Measurements from ENCODE around the gene SCAMP1. TPM values are rescaled to one million over a fixed set of nuclear protein-coding genes. Genes with fewer than 3 reads are reported as not detected.

The SCAMP1 gene
- total RNA-seq, 1 experiment from 2014 or later = 36.0 TPM

GRCh38 chr5:78416677-78417425, 56.4 kb downstream of the SCAMP1 start:
- Mint-ChIP-seq H3K9me3 (no peaks in the 10 kb centered on the region), H3K27me3 (ENCODE audit: low read depth) (no peaks in the 10 kb centered on the region), H3K4me1 (peaks cover 0 to 13% of the 10 kb centered on the region in 2 experiments; a peak in 3 of 4 replicates), H3K4me3 (no peak overlapping the region), H3K36me3 (ENCODE audit: insufficient read depth in 1 of 3, low read depth in 3 of 3) (peaks cover 0 to 4% (median 3%) of the 10 kb centered on the region in 3 experiments; a peak in 3 of 7 replicates), H3K27ac (peak overlapping the region in 1 of 3 experiments; percentile 25; a peak in 2 of 7 replicates)
- Histone ChIP-seq H3K79me1 (ENCODE audit: insufficient read depth, low read depth, low read length, poor library complexity, severe bottlenecking) (peaks cover 6% of the 10 kb centered on the region), H3K56ac (ENCODE audit: insufficient read length, low read depth, low read length) (no peak overlapping the region), H3K23ac (ENCODE audit: insufficient read length, low read depth, low read length) (no peak overlapping the region), H4K91ac (ENCODE audit: insufficient read length, low read depth, low read length) (no peak overlapping the region), H3K4me2 (ENCODE audit: insufficient read depth, insufficient read length, low read length) (no peak overlapping the region), H3K27ac (ENCODE audit: insufficient read length, low read depth, low read length) (no peak overlapping the region), H2BK15ac (ENCODE audit: low read depth, low read length) (no peak overlapping the region), H3K27me3 (ENCODE audit: insufficient read depth, low read length) (no peaks in the 10 kb centered on the region), H3K9me3 (ENCODE audit: control insufficient read depth, low read depth, low read length) (no peaks in the 10 kb centered on the region), H3K23me2 (ENCODE audit: insufficient read length, low read depth, low read length, poor library complexity, severe bottlenecking) (no peaks in the 10 kb centered on the region), H2BK120ac (ENCODE audit: low read depth, low read length, poor library complexity, severe bottlenecking) (no peak overlapping the region), H4K20me1 (ENCODE audit: control insufficient read depth, insufficient read depth, insufficient read length) (no peaks in the 10 kb centered on the region), H3T11ph (ENCODE audit: low read length) (no peak overlapping the region), H3K18ac (ENCODE audit: insufficient read length, low read depth, low read length) (no peak overlapping the region), H2BK12ac (ENCODE audit: insufficient read length, low read depth, low read length) (no peak overlapping the region), H2BK20ac (ENCODE audit: low read depth, low read length, poor library complexity, severe bottlenecking) (no peak overlapping the region), H3K79me2 (ENCODE audit: insufficient read depth, low read length) (no peaks in the 10 kb centered on the region; the same call in 1 of the 2 replicates), H2BK5ac (ENCODE audit: insufficient read length, low read length) (no peak overlapping the region), H3K9ac (ENCODE audit: extremely low read depth, insufficient read length, low read length) (no peak overlapping the region), H3K4me1 (ENCODE audit: insufficient read depth, low read length) (no peaks in the 10 kb centered on the region), H2AK5ac (ENCODE audit: insufficient read length, low read length) (no peak overlapping the region), H3K14ac (ENCODE audit: insufficient read depth, low read length) (no peak overlapping the region), H4K8ac (replicated peaks; ENCODE audit: insufficient read length, low read depth, low read length) (no peak overlapping the region), H4K5ac (ENCODE audit: insufficient read length, low read depth, low read length) (no peak overlapping the region), H2AFZ (ENCODE audit: low read length) (no peak overlapping the region), H3K4ac (ENCODE audit: low read depth, low read length) (no peak overlapping the region)
- TF ChIP-seq, protein P1, sequence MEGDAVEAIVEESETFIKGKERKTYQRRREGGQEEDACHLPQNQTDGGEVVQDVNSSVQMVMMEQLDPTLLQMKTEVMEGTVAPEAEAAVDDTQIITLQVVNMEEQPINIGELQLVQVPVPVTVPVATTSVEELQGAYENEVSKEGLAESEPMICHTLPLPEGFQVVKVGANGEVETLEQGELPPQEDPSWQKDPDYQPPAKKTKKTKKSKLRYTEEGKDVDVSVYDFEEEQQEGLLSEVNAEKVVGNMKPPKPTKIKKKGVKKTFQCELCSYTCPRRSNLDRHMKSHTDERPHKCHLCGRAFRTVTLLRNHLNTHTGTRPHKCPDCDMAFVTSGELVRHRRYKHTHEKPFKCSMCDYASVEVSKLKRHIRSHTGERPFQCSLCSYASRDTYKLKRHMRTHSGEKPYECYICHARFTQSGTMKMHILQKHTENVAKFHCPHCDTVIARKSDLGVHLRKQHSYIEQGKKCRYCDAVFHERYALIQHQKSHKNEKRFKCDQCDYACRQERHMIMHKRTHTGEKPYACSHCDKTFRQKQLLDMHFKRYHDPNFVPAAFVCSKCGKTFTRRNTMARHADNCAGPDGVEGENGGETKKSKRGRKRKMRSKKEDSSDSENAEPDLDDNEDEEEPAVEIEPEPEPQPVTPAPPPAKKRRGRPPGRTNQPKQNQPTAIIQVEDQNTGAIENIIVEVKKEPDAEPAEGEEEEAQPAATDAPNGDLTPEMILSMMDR (conservative IDR thresholded peaks at IDR 0.05) = no peak
- WGBS (ENCODE audit: extremely low coverage, insufficient read length, low lambda C conversion rate) = no CpG with 5 or more reads among the region's 1 CpG
- DNase-seq = no peak
